Measurements from ENCODE around the gene MED29. TPM values are rescaled to one million over a fixed set of nuclear protein-coding genes. Genes with fewer than 3 reads are reported as not detected.
A peak's percentile ranks its signal among the peaks of the same experiment; 100 is the strongest.

Gene MED29
- total and polyA plus RNA-seq, 10 of the 15 experiments (the other 5 are each of a cell fraction or from before 2014, with no cell fraction given) = 3.2 to 36.6 (median 22.8) TPM

DNA sequence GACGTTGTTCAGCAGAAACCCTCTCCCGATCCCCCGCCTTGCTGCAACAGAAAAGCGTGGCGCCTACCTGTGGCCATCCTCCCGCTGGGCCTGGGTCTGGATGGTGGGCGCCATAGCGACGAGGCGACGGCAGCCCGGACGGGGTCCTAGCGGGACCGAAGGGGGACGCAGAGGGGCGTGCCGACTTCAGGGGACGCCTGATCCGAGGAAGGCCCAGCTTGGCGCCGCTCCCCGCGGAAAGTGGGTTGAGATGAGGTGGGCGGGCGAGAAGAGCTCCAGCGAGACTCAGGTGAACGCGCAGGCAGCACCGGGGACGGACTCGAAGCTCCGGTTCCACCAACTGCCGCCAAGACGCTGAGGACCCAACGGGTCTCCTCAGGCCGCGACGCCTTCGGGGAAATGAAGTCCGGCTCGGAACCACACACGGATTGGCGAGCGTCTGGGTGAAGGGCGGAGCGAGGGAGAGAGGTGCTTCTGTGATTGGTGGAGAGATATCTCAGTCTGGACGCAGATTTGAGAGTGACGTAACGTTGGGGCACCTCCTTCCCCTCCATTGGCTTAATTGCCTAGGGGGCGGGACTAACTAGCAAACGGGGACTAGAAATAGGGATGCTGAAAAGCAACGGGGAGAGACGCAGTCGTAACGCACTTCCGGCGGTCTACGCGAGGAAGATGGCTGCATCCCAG lies at the start of gene MED29, which contains the start of gene PAF1 (continued):
- TF ChIP-seq, protein P1, sequence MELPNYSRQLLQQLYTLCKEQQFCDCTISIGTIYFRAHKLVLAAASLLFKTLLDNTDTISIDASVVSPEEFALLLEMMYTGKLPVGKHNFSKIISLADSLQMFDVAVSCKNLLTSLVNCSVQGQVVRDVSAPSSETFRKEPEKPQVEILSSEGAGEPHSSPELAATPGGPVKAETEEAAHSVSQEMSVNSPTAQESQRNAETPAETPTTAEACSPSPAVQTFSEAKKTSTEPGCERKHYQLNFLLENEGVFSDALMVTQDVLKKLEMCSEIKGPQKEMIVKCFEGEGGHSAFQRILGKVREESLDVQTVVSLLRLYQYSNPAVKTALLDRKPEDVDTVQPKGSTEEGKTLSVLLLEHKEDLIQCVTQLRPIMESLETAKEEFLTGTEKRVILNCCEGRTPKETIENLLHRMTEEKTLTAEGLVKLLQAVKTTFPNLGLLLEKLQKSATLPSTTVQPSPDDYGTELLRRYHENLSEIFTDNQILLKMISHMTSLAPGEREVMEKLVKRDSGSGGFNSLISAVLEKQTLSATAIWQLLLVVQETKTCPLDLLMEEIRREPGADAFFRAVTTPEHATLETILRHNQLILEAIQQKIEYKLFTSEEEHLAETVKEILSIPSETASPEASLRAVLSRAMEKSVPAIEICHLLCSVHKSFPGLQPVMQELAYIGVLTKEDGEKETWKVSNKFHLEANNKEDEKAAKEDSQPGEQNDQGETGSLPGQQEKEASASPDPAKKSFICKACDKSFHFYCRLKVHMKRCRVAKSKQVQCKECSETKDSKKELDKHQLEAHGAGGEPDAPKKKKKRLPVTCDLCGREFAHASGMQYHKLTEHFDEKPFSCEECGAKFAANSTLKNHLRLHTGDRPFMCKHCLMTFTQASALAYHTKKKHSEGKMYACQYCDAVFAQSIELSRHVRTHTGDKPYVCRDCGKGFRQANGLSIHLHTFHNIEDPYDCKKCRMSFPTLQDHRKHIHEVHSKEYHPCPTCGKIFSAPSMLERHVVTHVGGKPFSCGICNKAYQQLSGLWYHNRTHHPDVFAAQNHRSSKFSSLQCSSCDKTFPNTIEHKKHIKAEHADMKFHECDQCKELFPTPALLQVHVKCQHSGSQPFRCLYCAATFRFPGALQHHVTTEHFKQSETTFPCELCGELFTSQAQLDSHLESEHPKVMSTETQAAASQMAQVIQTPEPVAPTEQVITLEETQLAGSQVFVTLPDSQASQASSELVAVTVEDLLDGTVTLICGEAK (IDR thresholded peaks at IDR 0.05; ENCODE audit: borderline replicate concordance) = peak; percentile 87; the same call in 1 of the 2 replicates
- TF ChIP-seq ZBED1 (IDR thresholded peaks at IDR 0.05; ENCODE audit: borderline replicate concordance) (no peak), TCF3 (IDR thresholded peaks at IDR 0.05; ENCODE audit: borderline replicate concordance, insufficient read depth, low read depth, low read length) (no peak), E2F8 (IDR thresholded peaks at IDR 0.05; ENCODE audit: low read depth, partially characterized antibody) (no peak), FOS (IDR thresholded peaks at IDR 0.05; ENCODE audit: borderline replicate concordance, extremely low read depth, insufficient read length) (peak; percentile 75), RFX5 (IDR thresholded peaks at IDR 0.05; ENCODE audit: low read depth, low read length) (peak; percentile 76), SPI1 (IDR thresholded peaks at IDR 0.05; ENCODE audit: borderline replicate concordance, insufficient read depth, low read depth, low read length) (0 out of 2 replicates have a peak, but pooled peaks have one; percentile 4), HDGF (IDR thresholded peaks at IDR 0.05) (peak; percentile 61), TBL1XR1 (IDR thresholded peaks at IDR 0.05; ENCODE audit: low read depth, low read length) (no peak), ZNF274 (IDR thresholded peaks at IDR 0.05; ENCODE audit: insufficient read depth, insufficient read length) (no peak), BMI1 (IDR thresholded peaks at IDR 0.05; ENCODE audit: borderline replicate concordance) (peak; percentile 47; the same call in 1 of the 2 replicates), ZNF207 (IDR thresholded peaks at IDR 0.05; ENCODE audit: borderline replicate concordance) (peak; percentile 98), SMAD1 (IDR thresholded peaks at IDR 0.05; ENCODE audit: low read depth, partially characterized antibody) (no peak), TARDBP (IDR thresholded peaks at IDR 0.05; ENCODE audit: borderline replicate concordance) (no peak; the same call in 1 of the 2 replicates), IKZF2 (IDR thresholded peaks at IDR 0.05) (no peak; a peak in 1 of 4 replicates)
- TF ChIP-seq, protein P2, sequence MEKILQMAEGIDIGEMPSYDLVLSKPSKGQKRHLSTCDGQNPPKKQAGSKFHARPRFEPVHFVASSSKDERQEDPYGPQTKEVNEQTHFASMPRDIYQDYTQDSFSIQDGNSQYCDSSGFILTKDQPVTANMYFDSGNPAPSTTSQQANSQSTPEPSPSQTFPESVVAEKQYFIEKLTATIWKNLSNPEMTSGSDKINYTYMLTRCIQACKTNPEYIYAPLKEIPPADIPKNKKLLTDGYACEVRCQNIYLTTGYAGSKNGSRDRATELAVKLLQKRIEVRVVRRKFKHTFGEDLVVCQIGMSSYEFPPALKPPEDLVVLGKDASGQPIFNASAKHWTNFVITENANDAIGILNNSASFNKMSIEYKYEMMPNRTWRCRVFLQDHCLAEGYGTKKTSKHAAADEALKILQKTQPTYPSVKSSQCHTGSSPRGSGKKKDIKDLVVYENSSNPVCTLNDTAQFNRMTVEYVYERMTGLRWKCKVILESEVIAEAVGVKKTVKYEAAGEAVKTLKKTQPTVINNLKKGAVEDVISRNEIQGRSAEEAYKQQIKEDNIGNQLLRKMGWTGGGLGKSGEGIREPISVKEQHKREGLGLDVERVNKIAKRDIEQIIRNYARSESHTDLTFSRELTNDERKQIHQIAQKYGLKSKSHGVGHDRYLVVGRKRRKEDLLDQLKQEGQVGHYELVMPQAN (conservative IDR thresholded peaks at IDR 0.05) = peak; percentile 92
- TF ChIP-seq, protein P3, sequence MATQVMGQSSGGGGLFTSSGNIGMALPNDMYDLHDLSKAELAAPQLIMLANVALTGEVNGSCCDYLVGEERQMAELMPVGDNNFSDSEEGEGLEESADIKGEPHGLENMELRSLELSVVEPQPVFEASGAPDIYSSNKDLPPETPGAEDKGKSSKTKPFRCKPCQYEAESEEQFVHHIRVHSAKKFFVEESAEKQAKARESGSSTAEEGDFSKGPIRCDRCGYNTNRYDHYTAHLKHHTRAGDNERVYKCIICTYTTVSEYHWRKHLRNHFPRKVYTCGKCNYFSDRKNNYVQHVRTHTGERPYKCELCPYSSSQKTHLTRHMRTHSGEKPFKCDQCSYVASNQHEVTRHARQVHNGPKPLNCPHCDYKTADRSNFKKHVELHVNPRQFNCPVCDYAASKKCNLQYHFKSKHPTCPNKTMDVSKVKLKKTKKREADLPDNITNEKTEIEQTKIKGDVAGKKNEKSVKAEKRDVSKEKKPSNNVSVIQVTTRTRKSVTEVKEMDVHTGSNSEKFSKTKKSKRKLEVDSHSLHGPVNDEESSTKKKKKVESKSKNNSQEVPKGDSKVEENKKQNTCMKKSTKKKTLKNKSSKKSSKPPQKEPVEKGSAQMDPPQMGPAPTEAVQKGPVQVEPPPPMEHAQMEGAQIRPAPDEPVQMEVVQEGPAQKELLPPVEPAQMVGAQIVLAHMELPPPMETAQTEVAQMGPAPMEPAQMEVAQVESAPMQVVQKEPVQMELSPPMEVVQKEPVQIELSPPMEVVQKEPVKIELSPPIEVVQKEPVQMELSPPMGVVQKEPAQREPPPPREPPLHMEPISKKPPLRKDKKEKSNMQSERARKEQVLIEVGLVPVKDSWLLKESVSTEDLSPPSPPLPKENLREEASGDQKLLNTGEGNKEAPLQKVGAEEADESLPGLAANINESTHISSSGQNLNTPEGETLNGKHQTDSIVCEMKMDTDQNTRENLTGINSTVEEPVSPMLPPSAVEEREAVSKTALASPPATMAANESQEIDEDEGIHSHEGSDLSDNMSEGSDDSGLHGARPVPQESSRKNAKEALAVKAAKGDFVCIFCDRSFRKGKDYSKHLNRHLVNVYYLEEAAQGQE (IDR thresholded peaks at IDR 0.05; ENCODE audit: low read depth, low read length) = no peak

All from GM12878 (cell line).